Measurements from ENCODE around the gene GALNS.

Gene GALNS

DNA sequence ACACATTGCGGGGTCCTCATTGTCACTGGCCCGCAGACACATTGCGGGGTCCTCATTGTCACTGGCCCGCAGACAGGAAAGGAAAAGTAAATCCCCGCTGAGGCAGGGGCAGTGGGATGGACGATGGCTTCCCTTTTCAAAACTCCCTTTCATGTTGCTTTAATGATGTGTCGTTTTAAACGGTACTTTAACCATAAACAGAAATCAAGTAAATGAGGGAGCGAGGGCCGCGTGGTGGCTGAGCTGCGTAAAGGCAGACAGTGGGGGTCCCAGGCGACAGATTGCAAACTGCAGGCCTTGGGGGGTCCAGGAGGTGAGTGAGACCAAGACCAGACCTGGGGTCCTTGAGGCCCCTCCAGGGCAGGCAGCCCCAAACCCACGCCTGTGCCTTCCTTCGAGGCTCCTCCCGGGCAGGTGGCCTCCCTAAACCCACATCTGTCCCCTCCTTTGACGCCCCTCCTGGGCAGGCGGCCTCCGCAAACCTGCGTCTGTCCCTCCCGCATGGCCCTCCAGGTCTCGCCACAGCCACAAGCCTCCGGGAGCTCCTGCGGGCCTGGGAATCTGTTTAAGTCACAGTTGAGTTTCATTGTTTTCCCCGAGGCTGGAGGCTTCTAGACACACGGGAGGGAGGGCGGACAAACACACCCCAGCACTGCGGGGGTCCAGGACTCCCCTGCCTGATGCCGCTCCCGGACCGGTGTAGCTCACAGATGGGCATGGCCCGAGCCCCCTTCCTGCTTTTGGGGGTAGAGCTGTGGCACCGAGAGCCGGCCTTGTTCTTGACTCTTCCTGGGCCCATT is 79.1 kb downstream of the GALNS start:
- in situ Hi-C loops (cut with HindIII; ENCODE audit: low sequenced_read_pairs) = no loop called here

DNA sequence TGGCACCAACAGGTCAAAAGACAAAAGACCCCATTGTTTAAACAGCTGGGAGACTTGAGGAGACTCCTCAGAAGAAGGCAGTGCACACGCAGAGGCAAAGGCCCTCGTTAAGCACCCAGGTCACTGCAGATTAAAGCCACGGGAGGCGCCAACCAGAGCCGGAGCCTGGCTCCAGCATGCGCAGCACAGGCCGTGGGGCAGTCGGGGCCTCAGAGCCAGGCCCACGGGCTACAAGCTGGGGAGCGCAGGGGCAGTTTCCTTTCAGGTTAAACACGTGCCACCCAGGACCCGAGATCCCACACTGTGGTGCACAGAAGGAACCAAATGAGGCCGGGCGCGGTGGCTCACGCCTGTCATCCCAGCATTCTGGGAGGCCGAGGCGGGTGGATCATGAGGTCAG is 80.9 kb downstream of the GALNS start:
- in situ Hi-C loops (cut with HindIII; ENCODE audit: low sequenced_read_pairs) = no loop called here

DNA sequence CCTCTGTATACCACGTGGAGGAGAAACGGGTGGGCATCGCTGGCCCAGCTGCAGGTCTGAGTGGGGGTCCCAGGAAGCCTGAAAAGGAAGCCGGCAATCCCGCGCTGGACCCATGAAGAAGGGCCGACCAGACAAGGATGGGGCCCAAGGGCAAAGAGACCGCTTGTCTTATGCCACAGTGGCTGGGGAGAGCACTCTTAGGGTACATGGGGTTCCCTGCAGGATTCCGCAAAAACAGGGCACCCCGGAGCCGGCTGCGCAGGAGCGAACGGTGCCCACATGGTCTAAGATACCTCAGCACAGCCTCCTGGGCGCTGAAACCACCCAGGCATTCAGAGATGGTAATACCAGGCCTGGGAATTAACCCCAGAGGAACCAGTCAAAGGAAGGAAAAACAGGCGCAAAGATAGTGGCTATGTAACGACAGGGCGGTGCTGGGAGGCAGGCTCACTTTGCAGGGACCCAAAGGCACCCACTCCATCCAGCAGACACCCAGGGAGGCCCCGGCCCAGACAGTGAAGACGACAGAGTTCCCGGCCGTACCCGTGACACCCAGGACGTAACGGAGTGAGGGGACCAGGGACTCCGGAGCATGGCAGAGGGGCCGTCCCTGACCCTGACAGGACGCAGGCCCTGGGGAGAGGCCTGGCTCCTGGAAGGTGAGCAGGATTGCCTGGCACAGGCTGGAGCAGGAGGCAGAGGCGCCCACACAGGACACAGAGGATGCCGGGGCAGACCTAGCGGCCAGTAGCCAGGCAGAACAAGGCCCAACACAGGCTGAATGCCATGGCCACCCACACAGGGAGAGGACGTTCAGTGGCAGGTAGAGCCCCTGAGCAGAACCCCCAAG is 82.0 kb downstream of the GALNS start:
- in situ Hi-C loops (cut with HindIII; ENCODE audit: low sequenced_read_pairs) = loop anchor here (25.0 kb wide), 1 partner anchor 88 kb away; the partner anchor contains the start of genes GALNS, PABPN1L and TRAPPC2L

DNA sequence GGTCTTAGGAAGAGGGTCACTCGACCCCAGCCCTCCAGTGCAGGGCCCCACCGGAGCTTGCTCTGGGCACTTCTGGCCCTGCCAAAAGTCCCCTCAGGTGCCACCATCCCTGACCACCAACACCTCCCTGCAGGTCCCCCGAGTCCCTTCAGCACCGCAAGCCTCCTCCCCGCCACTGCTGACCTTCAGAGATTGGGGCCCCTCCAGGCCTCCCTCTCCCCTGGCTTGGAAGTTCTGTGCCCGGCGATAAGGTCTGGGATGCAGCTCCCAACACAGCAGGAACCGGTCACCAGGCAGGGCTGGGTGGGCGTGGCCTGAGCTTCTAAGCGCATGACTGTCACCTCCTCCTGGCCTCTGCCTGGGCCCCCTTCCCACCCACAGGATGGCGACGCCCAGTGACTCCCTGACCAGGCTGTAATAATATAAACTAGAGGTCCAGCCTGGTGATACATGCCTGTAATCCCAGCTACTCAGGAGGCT is 82.9 kb downstream of the GALNS start:
- in situ Hi-C loops (cut with HindIII; ENCODE audit: low sequenced_read_pairs) = loop anchor here (25.0 kb wide), 1 partner anchor 88 kb away; the partner anchor contains the start of genes GALNS, PABPN1L and TRAPPC2L

DNA sequence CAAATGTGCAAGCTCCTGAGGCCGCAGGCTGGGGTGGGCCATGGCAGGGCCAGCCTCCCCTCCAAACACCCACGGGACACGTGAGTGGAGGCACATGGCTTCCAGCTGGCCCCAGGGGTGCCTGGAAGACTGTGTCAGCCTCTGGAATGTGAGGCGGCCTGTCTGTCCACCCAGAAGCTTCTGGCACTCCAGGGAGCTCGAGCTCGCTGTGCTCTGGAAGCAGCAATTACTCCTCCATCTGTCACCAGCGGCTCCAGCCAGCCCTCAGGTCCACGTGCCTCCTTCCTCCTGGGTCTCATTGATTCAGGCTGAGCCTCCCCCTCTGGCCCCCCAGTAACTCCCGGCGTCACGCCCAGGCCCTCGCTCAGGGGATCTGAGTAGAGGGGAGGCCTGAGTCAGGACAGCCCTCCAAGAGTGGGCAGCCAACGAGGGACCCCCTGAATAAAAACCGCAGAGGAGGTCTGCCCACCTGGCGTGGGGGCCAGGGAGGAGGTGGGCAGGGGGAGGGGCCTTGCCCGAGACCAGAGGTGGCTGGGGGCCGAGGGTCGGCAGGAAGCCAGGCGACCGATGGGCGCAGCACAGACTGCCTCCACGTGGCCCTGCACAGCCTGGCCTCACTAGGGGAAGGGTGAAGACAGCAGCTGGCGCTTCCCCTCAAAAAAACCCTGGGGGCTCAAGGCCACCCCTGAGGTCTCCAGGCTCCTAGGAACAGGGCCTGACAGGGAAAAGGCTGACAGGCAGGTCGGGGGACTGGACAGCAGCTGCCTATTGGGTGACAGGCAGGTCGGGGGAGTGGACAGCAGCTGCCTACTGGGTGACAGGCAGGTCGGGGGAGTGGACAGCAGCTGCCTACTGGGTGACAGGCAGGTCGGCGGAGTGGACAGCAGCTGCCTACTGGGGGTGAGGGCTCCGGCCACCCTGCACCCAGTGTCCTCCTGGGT is 83.6 kb downstream of the GALNS start:
- in situ Hi-C loops (cut with HindIII; ENCODE audit: low sequenced_read_pairs) = loop anchor here (25.0 kb wide), 1 partner anchor 89 kb away; the partner anchor contains the start of genes GALNS, PABPN1L and TRAPPC2L

DNA sequence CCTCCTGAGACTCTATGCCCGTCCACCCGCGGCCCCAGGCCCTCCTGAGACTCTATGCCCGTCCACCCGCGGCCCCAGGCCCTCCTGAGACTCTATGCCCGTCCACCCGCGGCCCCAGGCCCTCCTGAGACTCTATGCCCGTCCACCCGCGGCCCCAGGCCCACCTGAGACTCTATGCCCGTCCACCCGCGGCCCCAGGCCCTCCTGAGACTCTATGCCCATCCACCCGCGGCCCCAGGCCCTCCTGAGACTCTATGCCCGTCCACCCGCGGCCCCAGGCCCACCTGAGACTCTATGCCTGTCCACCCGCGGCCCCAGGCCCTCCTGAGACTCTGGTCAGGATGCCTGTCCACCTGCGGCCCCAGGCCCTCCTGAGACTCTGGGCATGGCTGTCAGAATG is 85.0 kb downstream of the GALNS start:
- in situ Hi-C loops (cut with HindIII; ENCODE audit: low sequenced_read_pairs) = loop anchor here (25.0 kb wide), 1 partner anchor 91 kb away; the partner anchor contains the start of genes GALNS, PABPN1L and TRAPPC2L

DNA sequence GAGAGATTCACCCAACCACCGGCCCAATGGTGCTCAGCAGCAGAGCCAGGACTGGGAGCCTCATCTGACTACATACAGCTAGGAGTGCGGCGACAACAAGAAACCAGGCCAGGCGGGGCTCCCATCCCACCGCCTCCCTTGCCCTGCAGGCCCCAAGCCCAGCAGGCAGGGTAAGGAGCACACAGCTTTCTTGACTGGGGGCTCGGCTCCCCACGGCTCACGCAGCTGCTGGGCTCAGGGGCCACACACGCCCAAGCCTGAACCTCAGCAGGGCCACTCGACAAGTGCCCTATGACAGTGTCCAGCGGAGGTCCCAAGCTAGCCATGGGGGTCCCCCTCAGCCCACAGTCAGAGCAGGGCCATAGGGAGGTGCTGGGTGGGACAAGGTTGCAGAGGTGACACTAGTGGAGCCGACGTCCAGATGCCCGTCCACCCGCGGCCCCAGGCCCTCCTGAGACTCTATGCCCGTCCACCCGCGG is 85.4 kb downstream of the GALNS start:
- in situ Hi-C loops (cut with HindIII; ENCODE audit: low sequenced_read_pairs) = loop anchor here (25.0 kb wide), 1 partner anchor 91 kb away; the partner anchor contains the start of genes GALNS, PABPN1L and TRAPPC2L

DNA sequence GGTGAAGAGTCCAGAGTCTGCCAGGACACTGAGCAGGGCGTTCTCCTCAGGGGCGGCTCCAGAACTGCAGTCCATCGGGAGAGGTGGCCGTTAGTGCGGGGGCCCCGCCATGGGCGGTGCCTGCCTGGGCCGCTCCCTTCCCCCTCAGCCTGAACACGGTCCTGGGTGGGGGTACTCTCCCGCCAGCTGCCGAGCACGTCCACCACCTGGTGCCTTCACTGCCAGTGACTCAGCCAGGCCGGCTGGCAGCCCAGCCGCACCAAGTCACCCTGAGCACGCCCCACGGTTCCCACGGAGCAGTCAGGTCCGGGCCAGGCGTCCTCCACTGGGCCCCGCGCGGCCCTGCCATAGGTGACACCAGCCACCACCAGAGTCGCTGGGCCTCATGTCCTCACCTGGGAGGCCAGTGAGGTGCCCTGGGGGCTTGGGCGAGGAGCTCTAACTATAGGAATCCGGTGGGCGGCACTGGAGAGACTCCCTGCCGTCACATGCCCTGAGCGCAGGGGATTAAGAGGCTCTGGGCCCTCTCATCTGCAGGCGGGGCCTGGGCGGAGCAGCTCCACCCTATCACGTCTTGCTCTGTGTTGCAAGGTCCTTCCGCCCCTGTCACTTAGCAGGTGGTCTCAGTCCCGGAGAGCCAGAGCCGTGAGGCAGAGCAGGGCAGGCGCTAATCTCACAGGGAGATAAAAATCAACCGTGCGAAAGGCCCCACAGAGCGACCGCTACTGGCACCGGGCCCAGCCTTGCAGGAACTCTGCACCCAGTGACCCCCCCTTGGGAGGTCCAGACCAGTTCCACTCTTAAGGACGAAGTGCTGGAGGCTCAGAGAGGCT is 86.1 kb downstream of the GALNS start:
- in situ Hi-C loops (cut with HindIII; ENCODE audit: low sequenced_read_pairs) = loop anchor here (25.0 kb wide), 1 partner anchor 92 kb away; the partner anchor contains the start of genes GALNS, PABPN1L and TRAPPC2L

DNA sequence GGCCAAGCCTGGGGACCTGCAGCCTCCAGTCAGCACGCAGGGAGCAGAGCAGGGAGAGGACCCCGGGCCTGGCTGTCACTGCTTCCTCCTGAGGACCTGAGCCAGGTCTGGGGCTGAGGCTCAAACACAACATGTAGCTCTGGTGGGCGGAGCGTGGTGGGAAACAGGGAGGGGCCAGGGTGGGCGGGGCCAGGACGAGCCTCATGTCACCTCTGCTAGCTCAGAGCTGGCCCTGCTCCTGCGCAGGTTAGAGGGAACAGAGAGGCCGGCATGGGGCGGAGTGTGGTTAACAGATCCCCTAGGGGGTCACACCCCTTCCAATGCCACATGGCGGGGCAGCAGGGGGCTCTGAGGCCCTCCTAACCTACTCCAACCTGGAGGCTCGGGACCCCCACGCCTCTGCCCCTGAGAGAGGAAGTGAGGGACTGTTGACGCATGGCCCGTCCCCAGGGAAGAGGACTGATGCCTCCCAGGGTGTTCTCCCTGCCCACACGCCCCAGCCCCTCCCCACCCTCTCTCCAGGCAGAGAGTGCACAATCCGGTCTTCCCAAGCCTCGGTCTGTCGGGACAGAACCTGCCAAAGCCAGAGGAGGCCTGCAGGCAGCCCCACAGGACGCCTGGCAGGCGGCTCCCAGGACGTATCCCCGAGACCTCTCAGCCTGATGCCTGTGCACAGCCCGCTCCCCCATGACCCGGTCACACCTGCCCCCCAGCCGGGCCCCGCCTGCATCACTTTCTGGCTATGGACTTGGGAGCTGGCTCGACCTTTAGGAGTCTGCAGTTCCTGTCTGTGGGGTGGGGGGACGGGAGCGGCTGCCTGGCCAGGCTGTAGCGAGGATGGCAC is 86.9 kb downstream of the GALNS start:
- in situ Hi-C loops (cut with HindIII; ENCODE audit: low sequenced_read_pairs) = loop anchor here (25.0 kb wide), 1 partner anchor 92 kb away; the partner anchor contains the start of genes GALNS, PABPN1L and TRAPPC2L

DNA sequence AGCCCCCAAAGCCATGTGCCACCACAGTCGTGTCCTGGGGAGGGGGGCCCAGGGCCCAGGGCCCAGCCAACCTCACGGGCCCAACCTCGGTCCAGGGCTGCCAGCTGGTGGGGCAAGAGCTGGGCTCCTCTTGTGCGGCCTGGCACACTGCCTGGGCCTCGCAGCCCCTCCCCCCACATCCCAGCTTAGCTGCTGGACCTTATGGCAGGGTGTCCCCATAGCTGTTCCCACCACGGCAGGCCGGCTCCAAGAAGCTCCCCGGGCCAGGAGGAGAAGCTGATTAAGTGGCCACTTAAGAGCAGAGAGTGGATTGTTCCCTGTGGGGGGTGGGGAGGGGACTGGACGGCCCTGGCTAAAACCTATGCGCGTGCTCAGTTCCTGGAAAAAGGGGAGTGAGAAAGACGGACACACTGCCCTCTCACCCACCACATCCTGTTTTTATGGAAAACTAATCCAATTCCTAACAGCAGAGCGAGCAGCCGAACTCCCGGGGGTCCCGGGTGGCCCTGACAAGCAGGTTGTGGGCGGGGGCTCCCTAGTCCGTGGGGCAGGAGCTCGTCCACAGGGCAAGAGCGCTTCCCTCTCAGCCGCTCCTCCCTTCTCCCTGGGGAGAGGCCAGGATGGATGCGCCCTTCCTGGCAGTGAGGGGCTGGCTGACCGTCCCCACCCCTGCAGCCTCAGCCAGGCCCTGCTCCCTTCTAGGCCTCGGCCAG is 88.5 kb downstream of the GALNS start:
- in situ Hi-C loops (cut with HindIII; ENCODE audit: low sequenced_read_pairs) = loop anchor here (25.0 kb wide), 1 partner anchor 94 kb away; the partner anchor contains the start of genes GALNS, PABPN1L and TRAPPC2L

DNA sequence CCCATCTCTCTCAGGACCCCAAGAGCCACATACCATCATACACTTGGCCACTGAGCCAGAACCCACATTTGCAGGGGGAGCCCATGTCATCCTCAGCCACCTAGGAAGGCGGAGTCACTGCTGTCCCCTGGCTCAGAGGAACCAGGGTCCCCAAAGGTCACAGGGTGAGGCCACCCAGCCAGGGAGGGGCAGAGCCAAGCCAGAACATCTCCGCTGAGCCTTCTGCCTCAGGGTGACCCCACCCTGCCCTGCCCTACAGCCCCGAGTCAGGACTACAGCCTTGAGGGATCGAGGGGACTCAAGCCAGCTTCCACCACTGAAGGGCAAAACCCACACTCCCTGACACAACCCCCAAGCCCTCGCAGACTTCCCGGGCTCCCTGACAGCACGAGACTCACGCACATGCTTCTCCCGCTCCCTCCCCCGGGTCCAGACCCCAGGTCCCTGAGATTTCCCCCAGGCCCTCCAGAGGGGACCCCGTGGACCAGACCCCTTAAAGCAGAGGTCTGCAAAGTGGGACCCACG is 89.1 kb downstream of the GALNS start:
- in situ Hi-C loops (cut with HindIII; ENCODE audit: low sequenced_read_pairs) = loop anchor here (25.0 kb wide), 1 partner anchor 95 kb away; the partner anchor contains the start of genes GALNS, PABPN1L and TRAPPC2L

DNA sequence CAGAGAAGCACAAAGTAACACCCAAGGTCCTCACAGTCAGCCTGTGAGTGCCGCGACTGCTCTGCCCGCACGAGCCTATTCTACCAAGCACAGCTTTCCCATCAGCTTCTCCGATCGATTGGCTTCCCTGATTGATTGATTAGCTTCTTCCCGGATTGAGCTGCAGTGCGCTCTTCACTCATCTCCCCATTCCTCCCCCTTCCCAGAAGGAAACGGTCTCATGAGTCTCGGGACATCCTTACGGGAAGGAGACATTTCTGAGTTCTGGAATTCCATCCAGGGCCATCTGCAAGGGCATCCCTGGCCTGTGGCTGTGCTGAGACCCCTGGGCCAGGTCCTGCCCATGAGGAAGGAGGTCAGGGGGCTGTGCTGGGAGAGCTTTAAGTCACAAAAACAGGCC is 89.8 kb downstream of the GALNS start:
- in situ Hi-C loops (cut with HindIII; ENCODE audit: low sequenced_read_pairs) = loop anchor here (25.0 kb wide), 1 partner anchor 95 kb away; the partner anchor contains the start of genes GALNS, PABPN1L and TRAPPC2L

DNA sequence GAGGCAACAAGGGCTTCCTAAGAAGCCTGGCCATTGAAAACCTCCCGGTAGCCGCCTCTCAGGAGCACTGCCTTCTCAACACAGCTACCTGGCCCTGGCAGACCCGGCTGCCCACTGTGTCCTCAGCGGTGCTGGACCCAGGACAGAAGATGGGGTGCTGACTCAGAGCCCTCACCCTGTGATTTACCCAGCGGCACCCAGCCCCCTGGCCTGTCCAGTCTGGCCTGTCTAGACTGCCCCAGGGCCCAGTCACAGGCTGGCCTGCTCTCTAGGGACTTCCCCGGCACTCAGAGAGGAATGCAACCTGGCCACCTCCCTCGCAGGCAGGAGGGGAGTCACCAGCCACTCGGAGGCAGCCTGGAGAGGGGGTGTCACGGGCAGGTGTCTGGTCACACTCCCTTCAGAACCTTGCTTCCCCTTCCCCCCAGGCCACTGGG is 91.8 kb downstream of the GALNS start:
- in situ Hi-C loops (cut with HindIII; ENCODE audit: low sequenced_read_pairs) = loop anchor here (25.0 kb wide), 1 partner anchor 97 kb away; the partner anchor contains the start of genes GALNS, PABPN1L and TRAPPC2L

DNA sequence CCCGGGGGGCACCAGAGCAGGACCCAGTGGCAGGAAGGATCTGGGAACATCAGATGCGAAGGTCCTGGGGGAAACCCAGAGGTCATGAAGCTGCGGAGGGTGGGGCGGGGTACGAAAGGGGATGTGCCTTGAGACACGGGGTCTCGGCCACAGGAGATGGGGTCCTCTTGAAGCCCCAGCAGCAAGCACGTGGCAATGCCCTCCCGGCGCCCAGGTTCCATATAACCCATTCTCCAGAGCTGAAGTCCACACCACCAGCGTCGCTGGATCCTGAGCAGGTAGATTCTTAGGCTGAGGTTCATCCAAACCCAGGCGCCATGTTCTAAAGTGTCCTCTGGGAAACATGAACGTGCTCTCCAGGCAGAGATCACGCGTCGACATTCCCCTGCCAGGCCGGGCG is 92.7 kb downstream of the GALNS start:
- in situ Hi-C loops (cut with HindIII; ENCODE audit: low sequenced_read_pairs) = loop anchor here (25.0 kb wide), 1 partner anchor 98 kb away; the partner anchor contains the start of genes GALNS, PABPN1L and TRAPPC2L
